Measurements from ENCODE around the gene DOCK6. TPM values are rescaled to one million over a fixed set of nuclear protein-coding genes. Genes with fewer than 3 reads are reported as not detected.

DOCK6 gene
- total RNA-seq, 1 experiment from 2014 or later: 29.4 TPM

DNA sequence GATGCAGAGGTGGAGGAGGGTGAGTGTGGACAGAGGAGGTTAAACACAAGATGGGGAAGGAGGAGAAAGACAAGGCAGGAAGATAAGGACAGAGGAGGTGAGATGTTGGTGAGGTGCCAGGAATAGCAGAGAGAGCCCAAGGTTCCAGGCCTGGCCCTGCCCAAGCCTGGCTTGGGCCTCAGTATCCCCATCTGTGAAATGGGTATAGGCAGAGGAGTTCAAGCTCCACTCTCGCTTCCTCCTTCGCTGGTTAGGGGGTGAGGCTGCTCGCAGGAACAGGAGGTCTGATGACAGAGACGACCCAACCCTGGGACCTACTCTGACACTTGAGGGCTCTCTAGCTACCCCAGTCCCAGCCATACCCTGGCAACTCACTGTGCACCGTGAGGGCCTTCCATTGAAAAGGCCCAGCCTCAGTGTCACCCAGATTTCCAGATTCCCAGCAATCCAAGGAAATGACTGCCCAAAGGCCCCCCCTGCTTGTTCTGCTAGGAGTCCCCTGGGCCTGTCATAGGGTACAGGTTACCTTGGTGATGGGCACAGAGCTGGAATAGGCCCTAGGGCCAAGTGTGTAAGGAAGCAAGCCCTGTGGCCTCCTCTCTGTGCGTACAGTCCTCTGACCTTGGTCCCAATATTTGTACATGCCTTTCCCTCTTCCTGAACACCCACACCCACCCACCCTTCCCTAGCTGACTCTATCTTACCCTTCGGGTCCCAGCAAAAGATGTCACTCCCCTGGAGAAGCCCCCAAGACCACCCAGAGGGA lies 31.5 kb downstream of the DOCK6 start:
- ChIA-PET CTCF (no interaction called here), POLR2A (ENCODE audit: unreplicated experiment) (no interaction called here)
- no peak overlapping the region for H3K4me3 ChIP-seq (ENCODE audit: low read length)
- H3F3A ChIP-seq (ENCODE audit: low read length, unreplicated experiment): no peaks in the 10 kb centered on the region
- intact Hi-C loops (cut with micrococcal nuclease): no loop called here
- DNase-seq (no peak), ATAC-seq (no peak)
- no peaks in the 10 kb centered on the region for H3K27me3 ChIP-seq (ENCODE audit: low read length)
- no peak overlapping the region for H3K9ac ChIP-seq (ENCODE audit: low read length)
- no peaks in the 10 kb centered on the region for H3K9me2 ChIP-seq (replicated peaks; ENCODE audit: low read length)
- no peaks in the 10 kb centered on the region for H3K4me1 ChIP-seq (ENCODE audit: insufficient read depth, low read length)
- no TSS peak for BruUV-seq (replicated peaks)
- no peak overlapping the region for H3K27ac ChIP-seq (ENCODE audit: low read length)
- H3K36me3 ChIP-seq (ENCODE audit: low read depth, low read length): peaks cover 8% of the 10 kb centered on the region
- no peak overlapping the region for H2AFZ ChIP-seq (ENCODE audit: low read length)
- TF ChIP-seq EZH2phosphoT487 (IDR thresholded peaks at IDR 0.05; ENCODE audit: borderline replicate concordance, low read length): no peak
- TF ChIP-seq, protein P1, sequence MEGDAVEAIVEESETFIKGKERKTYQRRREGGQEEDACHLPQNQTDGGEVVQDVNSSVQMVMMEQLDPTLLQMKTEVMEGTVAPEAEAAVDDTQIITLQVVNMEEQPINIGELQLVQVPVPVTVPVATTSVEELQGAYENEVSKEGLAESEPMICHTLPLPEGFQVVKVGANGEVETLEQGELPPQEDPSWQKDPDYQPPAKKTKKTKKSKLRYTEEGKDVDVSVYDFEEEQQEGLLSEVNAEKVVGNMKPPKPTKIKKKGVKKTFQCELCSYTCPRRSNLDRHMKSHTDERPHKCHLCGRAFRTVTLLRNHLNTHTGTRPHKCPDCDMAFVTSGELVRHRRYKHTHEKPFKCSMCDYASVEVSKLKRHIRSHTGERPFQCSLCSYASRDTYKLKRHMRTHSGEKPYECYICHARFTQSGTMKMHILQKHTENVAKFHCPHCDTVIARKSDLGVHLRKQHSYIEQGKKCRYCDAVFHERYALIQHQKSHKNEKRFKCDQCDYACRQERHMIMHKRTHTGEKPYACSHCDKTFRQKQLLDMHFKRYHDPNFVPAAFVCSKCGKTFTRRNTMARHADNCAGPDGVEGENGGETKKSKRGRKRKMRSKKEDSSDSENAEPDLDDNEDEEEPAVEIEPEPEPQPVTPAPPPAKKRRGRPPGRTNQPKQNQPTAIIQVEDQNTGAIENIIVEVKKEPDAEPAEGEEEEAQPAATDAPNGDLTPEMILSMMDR (conservative IDR thresholded peaks at IDR 0.05; ENCODE audit: low read depth, low read length): no peak
- TF ChIP-seq EZH2 (IDR thresholded peaks at IDR 0.05; ENCODE audit: low read length, unreplicated experiment): no peak
- H3K79me2 ChIP-seq (ENCODE audit: low read length): no peaks in the 10 kb centered on the region
- no peaks in the 10 kb centered on the region for H4K20me1 ChIP-seq (ENCODE audit: low read length)
- H3K9me3 ChIP-seq (ENCODE audit: low read length): no peaks in the 10 kb centered on the region
- H3K4me2 ChIP-seq (ENCODE audit: low read length): no peak overlapping the region

DNA sequence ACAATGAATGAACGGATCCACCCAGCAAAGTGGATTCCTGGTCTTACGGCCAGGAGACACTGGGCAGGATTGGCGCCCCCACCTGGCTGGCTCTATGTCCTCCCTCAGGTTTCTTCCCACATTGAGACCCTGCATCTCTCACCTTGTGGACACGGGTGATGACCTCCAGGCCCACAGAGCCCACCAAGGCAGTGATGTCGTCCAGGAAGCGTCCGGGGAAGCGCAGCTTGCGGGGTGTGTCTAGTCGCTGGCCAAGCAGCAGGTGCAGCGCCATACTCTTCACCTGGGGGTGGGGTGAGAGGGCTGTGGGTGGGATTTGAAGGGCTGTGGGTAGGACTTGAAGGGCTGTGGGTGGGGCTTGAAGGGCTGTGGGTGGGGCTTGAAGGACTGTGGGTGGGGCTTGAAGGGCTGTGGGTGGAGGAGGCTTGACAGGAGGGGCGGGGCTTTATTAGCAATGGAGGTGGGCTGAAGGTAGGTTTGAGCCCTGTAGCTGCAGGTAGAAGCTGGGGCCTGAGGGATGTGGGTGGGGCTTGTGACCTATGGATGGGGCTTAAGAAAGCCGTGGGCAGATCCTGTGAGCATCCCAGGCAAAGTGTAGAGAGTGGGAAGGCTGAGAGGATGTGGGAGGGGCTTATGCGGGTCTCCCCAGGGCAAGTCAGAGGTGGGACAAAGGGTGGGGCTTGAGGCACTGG lies 35.0 kb downstream of the DOCK6 start:
- Histone ChIP-seq H3F3A (ENCODE audit: low read length, unreplicated experiment) (no peaks in the 10 kb centered on the region), H3K4me3 (ENCODE audit: low read length) (no peak overlapping the region), H3K9ac (ENCODE audit: low read length) (no peak overlapping the region), H3K4me1 (ENCODE audit: insufficient read depth, low read length) (no peaks in the 10 kb centered on the region), H3K79me2 (ENCODE audit: low read length) (no peaks in the 10 kb centered on the region), H3K9me3 (ENCODE audit: low read length) (no peaks in the 10 kb centered on the region), H3K27ac (ENCODE audit: low read length) (no peak overlapping the region), H3K9me2 (replicated peaks; ENCODE audit: low read length) (no peaks in the 10 kb centered on the region), H3K36me3 (ENCODE audit: low read depth, low read length) (peaks cover 11% of the 10 kb centered on the region), H3K4me2 (ENCODE audit: low read length) (no peak overlapping the region), H2AFZ (ENCODE audit: low read length) (no peak overlapping the region), H4K20me1 (ENCODE audit: low read length) (no peaks in the 10 kb centered on the region), H3K27me3 (ENCODE audit: low read length) (no peaks in the 10 kb centered on the region)
- peak; percentile 65 for ATAC-seq
- ChIA-PET POLR2A (ENCODE audit: unreplicated experiment) (no interaction called here), CTCF (no interaction called here)
- BruUV-seq (replicated peaks): no TSS peak
- peak; percentile 42 for DNase-seq
- TF ChIP-seq EZH2phosphoT487 (IDR thresholded peaks at IDR 0.05; ENCODE audit: borderline replicate concordance, low read length): no peak
- TF ChIP-seq, protein P1 (conservative IDR thresholded peaks at IDR 0.05; ENCODE audit: low read depth, low read length): peak; percentile 75
- intact Hi-C loops (cut with micrococcal nuclease): no loop called here

DNA sequence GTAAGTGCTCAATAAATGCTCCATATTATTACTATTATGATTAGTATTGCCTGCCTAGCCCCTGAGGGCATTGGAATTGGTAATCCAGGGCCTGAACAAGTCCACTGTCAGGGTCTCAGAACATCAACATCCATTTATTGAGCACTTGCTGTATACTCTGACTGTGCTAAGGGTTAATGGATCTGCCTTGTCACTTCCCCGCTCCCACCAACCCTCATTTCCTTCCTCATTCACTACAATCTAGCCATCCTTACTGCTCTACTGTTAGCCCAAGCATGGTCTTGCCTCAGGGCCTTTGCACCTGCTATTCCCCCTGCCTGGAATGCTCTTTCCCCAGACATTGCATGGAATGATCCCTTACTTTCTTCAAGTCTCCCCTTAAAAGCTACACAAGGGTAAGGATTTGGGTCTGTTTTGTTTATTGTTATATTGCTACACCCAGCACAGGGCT lies 35.6 kb downstream of the DOCK6 start:
- H4K20me1 ChIP-seq (ENCODE audit: low read length): no peaks in the 10 kb centered on the region
- H3F3A ChIP-seq (ENCODE audit: low read length, unreplicated experiment): no peaks in the 10 kb centered on the region
- no TSS peak for BruUV-seq (replicated peaks)
- no peaks in the 10 kb centered on the region for H3K79me2 ChIP-seq (ENCODE audit: low read length)
- H3K36me3 ChIP-seq (ENCODE audit: low read depth, low read length): peaks cover 17% of the 10 kb centered on the region
- CTCF ChIA-PET: no interaction called here
- H3K9me2 ChIP-seq (replicated peaks; ENCODE audit: low read length): no peaks in the 10 kb centered on the region
- no peak overlapping the region for H3K27ac ChIP-seq (ENCODE audit: low read length)
- H3K4me2 ChIP-seq (ENCODE audit: low read length): no peak overlapping the region
- no peaks in the 10 kb centered on the region for H3K4me1 ChIP-seq (ENCODE audit: insufficient read depth, low read length)
- no peak overlapping the region for H2AFZ ChIP-seq (ENCODE audit: low read length)
- intact Hi-C loops (cut with micrococcal nuclease): no loop called here
- H3K4me3 ChIP-seq (ENCODE audit: low read length): no peak overlapping the region
- H3K9me3 ChIP-seq (ENCODE audit: low read length): 0 out of 2 replicates have a peak, but pooled peaks cover under 1% of the 10 kb centered on the region
- no peak overlapping the region for H3K9ac ChIP-seq (ENCODE audit: low read length)
- TF ChIP-seq, protein P1 (conservative IDR thresholded peaks at IDR 0.05; ENCODE audit: low read depth, low read length): no peak
- TF ChIP-seq EZH2phosphoT487 (IDR thresholded peaks at IDR 0.05; ENCODE audit: borderline replicate concordance, low read length) (no peak), EZH2 (IDR thresholded peaks at IDR 0.05; ENCODE audit: low read length, unreplicated experiment) (no peak)
- POLR2A ChIA-PET (ENCODE audit: unreplicated experiment): no interaction called here
- ATAC-seq (no peak), DNase-seq (no peak)
- H3K27me3 ChIP-seq (ENCODE audit: low read length): no peaks in the 10 kb centered on the region

Measured in PC-3 (cell line).